Measurements from ENCODE around the gene DHRS9. TPM values are rescaled to one million over a fixed set of nuclear protein-coding genes. Genes with fewer than 3 reads are reported as not detected.
"Not testable (repeated sequence)": the region's sequence is repeated elsewhere in the genome, so short reads cannot be mapped to it uniquely, and the experiment has no call there.

The DHRS9 gene
- total RNA-seq, 1 donor from 2014 or later: 6.1 TPM

DNA sequence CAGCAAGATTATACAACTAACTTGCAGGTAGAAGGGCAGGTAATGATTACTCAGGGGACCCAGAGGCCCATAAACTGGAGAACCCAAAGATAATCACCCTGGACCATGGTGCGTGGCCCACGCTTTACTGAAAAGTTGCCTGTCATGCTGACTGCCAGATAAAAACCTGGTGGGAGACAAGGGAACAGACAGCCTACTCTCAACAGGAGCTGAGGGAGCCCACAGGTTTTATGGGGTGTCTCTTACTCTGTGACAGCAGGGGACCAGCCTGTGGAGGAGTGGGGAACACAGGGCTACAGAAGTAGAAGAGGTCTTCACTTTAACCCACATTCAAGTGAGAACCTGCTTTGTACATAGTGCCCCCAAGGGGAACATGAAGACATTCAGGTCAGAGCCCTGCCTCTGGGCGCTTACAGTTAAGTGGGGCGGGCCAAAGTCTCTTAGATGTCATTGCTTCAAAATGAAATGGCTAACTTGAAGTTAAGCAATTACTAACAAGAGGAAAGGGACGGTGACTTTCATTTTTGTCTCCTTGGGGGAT, 60.4 kb downstream of the DHRS9 start:
- no peaks in the 10 kb centered on the region for H3K9me3 ChIP-seq
- intact Hi-C loops (cut with DNase I): no loop called here
- DNase-seq (no peak), ATAC-seq (no peak)
- TF ChIP-seq, protein P1, sequence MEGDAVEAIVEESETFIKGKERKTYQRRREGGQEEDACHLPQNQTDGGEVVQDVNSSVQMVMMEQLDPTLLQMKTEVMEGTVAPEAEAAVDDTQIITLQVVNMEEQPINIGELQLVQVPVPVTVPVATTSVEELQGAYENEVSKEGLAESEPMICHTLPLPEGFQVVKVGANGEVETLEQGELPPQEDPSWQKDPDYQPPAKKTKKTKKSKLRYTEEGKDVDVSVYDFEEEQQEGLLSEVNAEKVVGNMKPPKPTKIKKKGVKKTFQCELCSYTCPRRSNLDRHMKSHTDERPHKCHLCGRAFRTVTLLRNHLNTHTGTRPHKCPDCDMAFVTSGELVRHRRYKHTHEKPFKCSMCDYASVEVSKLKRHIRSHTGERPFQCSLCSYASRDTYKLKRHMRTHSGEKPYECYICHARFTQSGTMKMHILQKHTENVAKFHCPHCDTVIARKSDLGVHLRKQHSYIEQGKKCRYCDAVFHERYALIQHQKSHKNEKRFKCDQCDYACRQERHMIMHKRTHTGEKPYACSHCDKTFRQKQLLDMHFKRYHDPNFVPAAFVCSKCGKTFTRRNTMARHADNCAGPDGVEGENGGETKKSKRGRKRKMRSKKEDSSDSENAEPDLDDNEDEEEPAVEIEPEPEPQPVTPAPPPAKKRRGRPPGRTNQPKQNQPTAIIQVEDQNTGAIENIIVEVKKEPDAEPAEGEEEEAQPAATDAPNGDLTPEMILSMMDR (IDR thresholded peaks at IDR 0.05): no peak
- no peaks in the 10 kb centered on the region for H3K36me3 ChIP-seq
- H3K27me3 ChIP-seq (ENCODE audit: low read depth): no peaks in the 10 kb centered on the region
- H3K4me3 ChIP-seq: no peak overlapping the region
- H3K4me1 ChIP-seq: no peaks in the 10 kb centered on the region
- H3K27ac ChIP-seq: no peak overlapping the region

GRCh38 chr2:169131587-169132512, 62.5 kb downstream of the DHRS9 start:
- no peaks in the 10 kb centered on the region for H3K36me3 ChIP-seq
- peak; percentile 59 to 62 for ATAC-seq
- no peak overlapping the region for H3K4me3 ChIP-seq
- no peaks in the 10 kb centered on the region for H3K4me1 ChIP-seq
- no peak overlapping the region for H3K27ac ChIP-seq
- TF ChIP-seq, protein P1 (IDR thresholded peaks at IDR 0.05): peak; percentile 80
- H3K27me3 ChIP-seq (ENCODE audit: low read depth): no peaks in the 10 kb centered on the region
- intact Hi-C loops (cut with DNase I): no loop called here
- no peaks in the 10 kb centered on the region for H3K9me3 ChIP-seq
- DNase-seq: no peak

- H3K27me3 ChIP-seq (ENCODE audit: low read depth); H3K36me3 ChIP-seq; H3K27ac ChIP-seq; H3K4me3 ChIP-seq; H3K9me3 ChIP-seq; intact Hi-C loops (cut with DNase I); ATAC-seq; DNase-seq; H3K4me1 ChIP-seq: not testable (repeated sequence)
Observed at GRCh38 chr2:169134272-169134671, 64.9 kb downstream of the DHRS9 start.

GRCh38 chr2:169136428-169136827, 67.1 kb downstream of the DHRS9 start:
- H3K27me3 ChIP-seq (ENCODE audit: low read depth); intact Hi-C loops (cut with DNase I); ATAC-seq; DNase-seq; H3K4me3 ChIP-seq; H3K27ac ChIP-seq; H3K9me3 ChIP-seq; H3K4me1 ChIP-seq; H3K36me3 ChIP-seq: not testable (repeated sequence)

DNA sequence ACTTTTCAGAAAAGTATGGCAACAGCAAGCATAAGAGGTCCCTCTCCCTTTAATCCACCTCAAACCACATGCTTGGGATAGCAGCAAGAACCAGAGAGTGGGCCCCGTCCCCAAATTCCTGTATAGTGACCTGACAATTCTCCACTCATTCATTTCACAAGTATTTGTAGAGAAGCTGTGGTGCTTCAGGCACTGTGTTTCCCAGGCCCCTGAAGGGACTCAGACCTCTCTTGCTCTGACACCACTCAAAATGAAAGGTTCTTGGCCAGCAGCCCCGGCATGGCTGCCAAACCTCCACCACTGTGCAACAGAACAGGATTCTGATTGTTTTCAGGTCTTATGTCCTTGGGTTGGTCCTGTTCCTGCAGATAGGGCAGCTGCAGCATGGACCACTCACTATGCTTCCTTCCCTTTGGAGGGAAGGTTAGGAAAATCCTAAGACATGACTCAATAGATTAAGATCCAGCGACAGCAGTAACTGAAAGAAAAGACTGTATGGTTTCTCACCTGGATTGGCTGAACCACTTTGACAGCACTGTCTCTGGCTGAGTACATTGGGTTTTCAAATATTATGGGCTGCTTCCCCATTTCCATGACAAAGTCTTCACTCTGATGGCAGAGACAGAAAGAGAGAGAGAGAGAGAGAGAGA, 67.6 kb downstream of the DHRS9 start:
- no peaks in the 10 kb centered on the region for H3K27me3 ChIP-seq (ENCODE audit: low read depth)
- DNase-seq (no peak), ATAC-seq (no peak)
- no peaks in the 10 kb centered on the region for H3K9me3 ChIP-seq
- no peaks in the 10 kb centered on the region for H3K4me1 ChIP-seq
- TF ChIP-seq, protein P1 (IDR thresholded peaks at IDR 0.05): no peak
- no peak overlapping the region for H3K27ac ChIP-seq
- H3K36me3 ChIP-seq: no peaks in the 10 kb centered on the region
- intact Hi-C loops (cut with DNase I): no loop called here
- no peak overlapping the region for H3K4me3 ChIP-seq

DNA sequence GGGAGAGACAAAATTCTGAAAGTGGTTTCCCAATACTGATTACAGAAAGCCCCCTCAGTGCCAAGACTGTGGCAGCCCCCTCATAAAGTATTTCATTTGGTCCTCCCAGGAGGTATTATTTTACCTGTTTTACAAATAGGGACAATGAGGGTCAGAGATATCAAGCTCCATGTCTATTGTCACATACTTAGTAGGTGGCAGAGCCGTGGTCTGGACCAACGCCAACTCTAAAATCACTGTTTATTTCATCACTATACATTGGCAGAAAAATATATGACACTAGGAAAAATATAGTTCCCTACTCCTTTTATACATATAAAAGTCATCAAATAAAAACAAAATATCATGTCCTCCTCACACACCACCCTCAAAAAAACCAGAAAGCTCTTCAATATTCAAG, 68.6 kb downstream of the DHRS9 start:
- no peak for DNase-seq
- Histone ChIP-seq H3K4me1 (no peaks in the 10 kb centered on the region), H3K27ac (no peak overlapping the region), H3K27me3 (ENCODE audit: low read depth) (no peaks in the 10 kb centered on the region), H3K36me3 (no peaks in the 10 kb centered on the region), H3K4me3 (no peak overlapping the region), H3K9me3 (no peaks in the 10 kb centered on the region)
- ATAC-seq: no peak
- TF ChIP-seq, protein P1 (IDR thresholded peaks at IDR 0.05): no peak
- intact Hi-C loops (cut with DNase I): no loop called here

Measured in lower lobe of right lung (tissue), 2 donors.